Measurements from ENCODE around the gene HEATR3. TPM values are rescaled to one million over a fixed set of nuclear protein-coding genes. Genes with fewer than 3 reads are reported as not detected.

Gene HEATR3
- total and polyA plus RNA-seq, 2 of the 13 experiments (the other 11 are each of a cell fraction or from before 2014, with no cell fraction given): 22.4 to 52.4 TPM

- TF ChIP-seq ZNF609 (CRISPR knock-in tag; IDR thresholded peaks at IDR 0.05; ENCODE audit: borderline replicate concordance) (no peak), TERF1 (CRISPR knock-in tag; IDR thresholded peaks at IDR 0.05) (no peak), CERS6 (CRISPR knock-in tag; IDR thresholded peaks at IDR 0.05) (no peak), CEBPB (IDR thresholded peaks at IDR 0.05; ENCODE audit: borderline replicate concordance, low read depth, low read length) (peak; percentile 77)
Measured at GRCh38 chr16:50086176-50086575, 20.4 kb downstream of the HEATR3 start (continued).

- no peaks in the 10 kb centered on the region for H3K27me3 ChIP-seq (ENCODE audit: control insufficient read depth in 1 of 2, insufficient read depth in 2 of 2, low read length in 2 of 2)
- no TSS peak for BruUV-seq (replicated peaks)
- no peak for FAIRE-seq
- ChIA-PET POLR2A (no interaction called here), CTCF (ENCODE audit: low intra/inter-chr PET ratio, low total read pairs) (no interaction called here)
- no peak for ATAC-seq
- no peak for DNase-seq (ENCODE audit: low spot score)
- H4K20me1 ChIP-seq (ENCODE audit: insufficient read depth, low read length): no peaks in the 10 kb centered on the region
- TF ChIP-seq TEAD3 (CRISPR knock-in tag; optimal IDR thresholded peaks at IDR 0.05; ENCODE audit: borderline replicate concordance): no peak
- no peak for TF ChIP-seq MTA1 (CRISPR knock-in tag; IDR thresholded peaks at IDR 0.05; ENCODE audit: borderline replicate concordance)
- no peak for TF ChIP-seq FIP1L1 (IDR thresholded peaks at IDR 0.05; ENCODE audit: borderline replicate concordance, insufficient read depth, low read depth, low read length)
- no peak for TF ChIP-seq NCOR1 (IDR thresholded peaks at IDR 0.05; ENCODE audit: borderline replicate concordance, low read length)
- no peak for TF ChIP-seq ZNF619 (CRISPR knock-in tag; IDR thresholded peaks at IDR 0.05)
- TF ChIP-seq ZBTB44 (CRISPR knock-in tag; IDR thresholded peaks at IDR 0.05): no peak
- TF ChIP-seq ZFY (CRISPR knock-in tag; IDR thresholded peaks at IDR 0.05): no peak
- no peak for TF ChIP-seq U2AF1 (optimal IDR thresholded peaks at IDR 0.05; ENCODE audit: low read depth, low read length)
- intact Hi-C loops (cut with micrococcal nuclease; ENCODE audit: unreplicated experiment): no loop called here
- 93% methylated on average over 3 of the region's 3 CpGs for whole genome bisulfite sequencing (ENCODE audit: low lambda C conversion rate)
- in situ Hi-C loops (cut with HindIII; ENCODE audit: extremely low pct_ligation_motif_present, low pct_unique_long_range_greater_than_20kb): no loop called here
- H3K4me1 ChIP-seq (ENCODE audit: insufficient read depth, low read length): no peaks in the 10 kb centered on the region
- no peak overlapping the region for H3K9ac ChIP-seq (ENCODE audit: insufficient read depth, low read depth, low read length)
- H3K4me3 ChIP-seq (replicated peaks in 1 of 3; ENCODE audit: insufficient read depth in 1 of 3, low read depth in 2 of 3, low read length in 3 of 3): no peak overlapping the region
- no peak overlapping the region for H2AFZ ChIP-seq (ENCODE audit: low read length)
- no peaks in the 10 kb centered on the region for H3K9me3 ChIP-seq (ENCODE audit: low read length)
- no peak overlapping the region for H3K4me2 ChIP-seq (ENCODE audit: low read depth, low read length)
- no peaks in the 10 kb centered on the region for H3K79me2 ChIP-seq (ENCODE audit: insufficient read depth, low read length)
- H3K27ac ChIP-seq (ENCODE audit: extremely low read length, insufficient read depth, low read length): no peak overlapping the region
- H3K36me3 ChIP-seq (replicated peaks in 1 of 2; ENCODE audit: control insufficient read depth in 1 of 2, insufficient read depth in 2 of 2, low read length in 2 of 2): peaks cover 14 to 63% of the 10 kb centered on the region in 2 experiments
Measured at GRCh38 chr16:50088302-50088701, 22.5 kb downstream of the HEATR3 start.

All from HepG2 (cell line).